ENCODE results near the gene HIVEP3.

HIVEP3 gene

DNA sequence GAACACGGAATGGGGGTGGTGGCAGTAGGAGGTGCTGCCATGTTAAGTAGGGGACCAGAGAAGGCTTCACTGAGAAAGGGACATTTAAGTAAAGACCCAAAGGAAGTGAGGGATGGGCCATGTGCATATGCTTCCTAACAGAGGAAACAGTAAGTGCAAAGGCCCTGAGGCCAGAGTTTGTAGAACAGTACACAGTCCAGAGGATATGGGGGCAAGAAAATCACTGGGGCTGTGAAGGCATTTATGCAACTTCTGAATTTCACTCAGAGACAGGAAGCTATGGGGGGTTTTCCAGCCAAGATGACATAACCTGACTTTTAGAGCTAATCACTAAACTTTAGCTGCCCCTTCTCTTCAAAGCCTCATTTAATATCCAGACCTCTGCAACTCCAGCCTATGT is 231.7 kb downstream of the HIVEP3 start:
- no peak for DNase-seq (ENCODE audit: low read depth in 2 of 2)

DNA sequence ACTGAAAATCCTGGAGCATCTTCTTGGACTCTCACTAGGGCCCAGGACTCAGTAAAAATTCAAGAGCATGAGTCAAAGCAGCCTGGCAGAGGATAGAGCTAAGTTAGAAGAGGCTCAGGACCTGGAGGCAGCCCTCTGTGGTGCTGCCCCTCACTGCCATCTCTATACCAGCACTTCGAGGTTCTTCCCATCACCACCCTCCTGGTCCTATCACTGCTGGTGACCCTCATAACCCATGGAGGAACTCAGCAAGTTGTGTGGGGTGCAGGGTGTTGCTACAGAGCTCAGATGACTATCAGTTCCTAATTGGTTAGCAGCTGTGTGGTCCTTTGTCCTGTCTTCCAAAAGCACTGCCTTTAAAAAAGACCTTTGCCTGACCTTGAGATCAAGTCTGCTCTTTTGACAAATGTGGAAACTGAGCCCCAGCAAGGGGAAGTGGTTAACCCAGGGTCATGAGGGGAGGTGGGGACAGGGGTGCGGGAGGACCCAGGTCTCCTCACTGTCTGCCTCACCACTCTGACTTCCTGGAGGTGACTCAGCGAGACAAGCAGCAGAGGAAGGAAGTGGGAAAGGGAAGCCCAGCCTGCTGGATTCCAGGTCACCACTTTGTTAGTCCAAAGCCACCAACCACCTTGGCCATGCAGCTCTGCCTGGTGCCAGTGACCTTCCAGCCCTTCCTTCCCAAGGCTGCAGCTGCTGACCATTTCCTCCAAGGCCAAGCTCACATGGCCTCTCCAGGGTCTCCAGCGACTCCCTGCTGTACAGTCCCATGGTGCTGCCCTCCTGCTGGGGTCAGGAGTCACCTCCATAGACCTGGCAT is 234.8 kb downstream of the HIVEP3 start:
- peak in 1 of 2 donors; percentile 23 for DNase-seq (ENCODE audit: low read depth in 2 of 2)

DNA sequence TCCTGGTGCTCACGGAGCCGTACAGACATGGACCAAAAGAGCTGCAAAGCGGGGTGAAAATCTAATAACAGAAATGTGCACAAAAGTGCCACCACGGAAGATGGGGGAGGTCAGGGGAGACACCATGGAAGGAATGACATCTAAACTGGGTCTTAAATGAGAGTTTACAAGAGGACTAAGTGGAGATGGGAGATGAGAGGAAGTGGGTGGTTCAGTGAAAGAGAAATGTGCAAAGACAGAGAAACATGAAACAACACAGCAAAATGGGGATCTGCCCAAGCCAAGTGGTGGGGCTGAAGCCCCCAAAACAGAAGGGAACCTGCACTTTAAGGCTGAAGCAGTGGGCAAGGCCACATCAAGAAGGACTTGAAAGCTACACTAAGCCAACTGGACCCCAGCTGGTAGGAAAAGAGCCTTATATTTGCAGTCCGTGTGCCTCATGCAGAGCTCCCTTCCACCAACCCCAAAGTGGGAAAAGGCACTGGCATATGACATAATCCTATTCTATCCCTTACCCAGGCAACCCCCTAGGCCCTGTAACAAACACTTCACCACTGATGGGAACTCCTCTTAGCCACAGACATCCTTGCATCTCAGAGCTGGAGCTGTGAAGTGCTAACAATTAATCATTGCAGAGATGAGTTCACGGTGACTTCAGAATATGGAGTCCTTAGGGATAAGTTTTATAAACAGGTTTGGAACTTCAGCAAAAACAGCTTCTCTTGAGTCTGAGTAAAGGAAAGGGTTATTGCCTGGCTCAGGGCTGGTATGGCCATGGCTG is 235.7 kb downstream of the HIVEP3 start:
- no peak for DNase-seq (ENCODE audit: low read depth in 2 of 2)

DNA sequence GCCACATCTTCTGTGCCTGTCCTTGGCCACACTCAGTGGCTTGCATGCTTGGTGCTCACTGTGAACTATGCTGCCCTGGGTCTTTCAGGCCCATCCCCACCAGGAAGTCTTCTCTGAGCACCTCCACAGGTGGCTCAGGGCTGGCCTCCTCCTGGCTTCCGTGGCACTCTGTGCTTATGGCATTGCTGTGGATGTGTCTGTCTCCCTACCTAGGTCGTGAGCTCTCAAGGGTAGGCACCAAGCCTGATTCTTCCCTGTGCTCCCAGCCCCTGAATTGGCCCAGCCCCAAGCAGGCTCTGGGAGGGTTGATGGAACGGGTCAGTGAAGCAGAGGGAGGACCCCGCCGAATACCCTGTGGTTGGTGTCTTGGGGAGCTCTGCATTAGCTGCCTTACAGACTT is 236.6 kb downstream of the HIVEP3 start:
- no peak for DNase-seq (ENCODE audit: low read depth in 2 of 2)

DNA sequence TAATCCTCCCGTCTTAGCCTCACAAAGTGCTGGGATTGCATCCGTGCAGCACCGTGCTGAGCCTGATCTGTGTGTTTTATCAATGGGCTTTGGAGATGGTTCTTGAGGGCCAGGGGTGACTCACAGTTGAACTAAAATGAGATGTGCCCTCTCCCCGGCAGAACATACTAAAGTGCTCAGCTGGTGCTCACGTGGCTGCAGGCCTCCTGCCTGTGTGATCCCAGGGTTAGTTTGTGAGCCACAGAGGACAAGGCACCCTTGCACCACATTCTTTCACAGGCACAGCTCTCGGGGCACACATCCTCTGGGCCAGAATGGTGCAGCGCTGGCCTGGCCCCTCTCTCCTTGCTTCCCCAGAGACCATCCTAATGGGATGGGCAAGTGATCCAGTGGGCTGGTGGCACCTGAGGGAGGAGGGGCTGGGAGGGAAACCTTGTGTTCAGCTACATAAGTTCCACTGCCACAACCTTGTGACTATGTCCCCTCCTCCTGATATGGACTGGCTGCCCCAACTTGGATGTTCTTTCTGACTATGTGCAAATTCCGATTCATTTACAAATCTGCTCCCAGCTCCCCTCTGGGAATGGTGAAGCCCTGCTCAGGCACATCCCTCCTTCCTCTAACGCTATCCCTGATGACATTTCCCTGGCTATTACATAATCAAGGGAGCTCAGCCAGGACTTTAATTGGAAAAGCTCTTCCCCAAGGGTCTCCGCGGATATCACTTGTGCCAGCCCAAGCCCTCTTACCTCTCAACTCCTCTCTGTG is 237.2 kb downstream of the HIVEP3 start:
- DNase-seq (ENCODE audit: low read depth in 2 of 2): no peak

DNA sequence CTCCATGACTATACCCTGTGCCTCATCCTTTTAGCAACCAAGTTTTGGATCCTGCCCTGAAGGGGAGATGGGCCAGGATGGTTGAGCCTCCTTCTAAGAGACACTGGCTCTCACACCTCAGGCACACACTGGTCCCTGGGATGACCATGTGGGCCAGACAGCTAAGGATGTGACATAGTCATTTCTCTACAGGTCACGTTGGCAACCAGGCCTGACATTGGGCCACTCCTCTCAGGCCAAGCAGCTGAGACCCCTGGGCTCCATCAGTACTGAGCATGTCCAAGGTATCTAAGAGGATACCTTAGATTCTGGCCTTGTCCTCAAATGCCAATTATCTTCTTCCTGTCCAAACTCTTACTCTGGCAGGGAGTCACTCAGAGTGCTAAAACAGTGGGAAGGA is 238.7 kb downstream of the HIVEP3 start:
- DNase-seq (ENCODE audit: low read depth in 2 of 2): no peak

DNA sequence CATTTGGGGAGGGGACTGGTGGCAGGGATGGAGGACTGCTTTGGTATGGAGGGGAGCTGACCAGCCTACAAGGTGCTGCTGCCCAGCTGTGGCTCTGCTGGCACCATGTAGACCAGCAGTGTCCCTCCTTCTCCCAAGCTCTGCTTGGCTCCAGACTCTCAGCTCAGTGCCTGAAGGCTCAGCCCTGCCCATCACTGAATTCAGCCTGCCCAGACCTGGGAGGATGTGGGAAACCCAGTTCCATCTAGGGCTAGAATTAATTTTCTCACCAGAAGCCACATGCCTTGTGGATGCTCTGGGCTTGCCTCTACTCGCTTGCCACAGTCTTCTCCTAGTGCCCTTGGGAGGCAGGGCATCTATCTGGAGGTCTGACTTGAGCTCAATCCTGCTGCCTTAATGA is 239.2 kb downstream of the HIVEP3 start:
- DNase-seq (ENCODE audit: low read depth in 2 of 2): no peak

DNA sequence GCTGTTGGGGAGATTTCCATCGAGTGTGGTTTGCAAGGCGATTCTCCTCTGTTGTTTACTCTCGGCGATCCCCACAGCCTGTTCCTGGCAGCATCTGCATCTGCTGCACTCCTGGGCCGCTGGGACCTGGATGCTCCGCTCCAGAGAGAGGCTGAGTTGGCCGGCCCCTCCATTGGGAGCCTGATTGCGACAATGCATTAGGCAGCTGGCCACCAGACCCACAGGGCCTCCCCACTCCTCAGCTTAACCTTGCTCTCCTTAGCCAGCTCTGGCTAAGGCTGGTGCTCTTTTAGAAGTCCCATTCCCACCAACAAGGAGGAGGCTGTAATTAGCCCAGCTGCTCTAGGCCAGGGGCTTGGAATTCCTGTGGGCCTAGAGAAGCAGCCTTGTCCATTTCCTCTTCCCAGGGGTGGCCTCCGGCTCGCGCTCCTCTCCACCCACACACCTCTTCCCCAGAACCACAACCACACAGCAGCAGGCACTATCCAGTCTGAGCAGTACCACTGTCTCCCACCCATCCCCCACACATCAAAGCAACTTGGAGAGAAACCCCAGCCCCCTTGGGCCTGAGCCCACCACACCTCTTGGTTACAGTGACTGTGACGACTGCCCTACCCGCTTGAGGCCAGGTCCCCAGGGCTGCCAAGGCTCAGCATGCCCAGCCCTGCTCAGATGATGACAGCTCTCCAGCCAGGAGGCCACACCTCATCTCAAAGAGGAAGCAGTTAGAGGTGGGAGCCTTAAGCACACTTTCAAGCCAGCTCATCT is 240.4 kb downstream of the HIVEP3 start:
- DNase-seq (ENCODE audit: low read depth in 2 of 2): no peak

DNA sequence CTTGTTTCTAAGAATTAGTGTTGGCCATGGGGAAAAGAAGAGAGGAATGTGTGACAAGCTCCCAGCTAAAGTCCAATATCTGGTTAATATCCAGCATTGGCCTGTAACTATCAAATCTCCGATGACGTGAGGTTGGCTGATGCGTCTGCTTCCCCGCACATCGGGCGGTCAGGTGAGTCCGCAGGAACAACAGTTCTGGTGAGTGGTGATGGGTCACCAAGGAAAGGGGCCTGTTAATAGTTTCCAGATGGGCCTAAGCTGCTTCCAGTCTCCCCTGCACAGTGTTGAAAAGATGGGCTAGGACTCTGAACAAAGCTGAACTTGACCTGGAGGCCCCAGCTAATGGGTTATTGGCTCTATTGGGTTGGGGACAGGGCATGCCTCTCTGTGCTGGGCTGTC is 241.1 kb downstream of the HIVEP3 start:
- no peak for DNase-seq (ENCODE audit: low read depth in 2 of 2)

DNA sequence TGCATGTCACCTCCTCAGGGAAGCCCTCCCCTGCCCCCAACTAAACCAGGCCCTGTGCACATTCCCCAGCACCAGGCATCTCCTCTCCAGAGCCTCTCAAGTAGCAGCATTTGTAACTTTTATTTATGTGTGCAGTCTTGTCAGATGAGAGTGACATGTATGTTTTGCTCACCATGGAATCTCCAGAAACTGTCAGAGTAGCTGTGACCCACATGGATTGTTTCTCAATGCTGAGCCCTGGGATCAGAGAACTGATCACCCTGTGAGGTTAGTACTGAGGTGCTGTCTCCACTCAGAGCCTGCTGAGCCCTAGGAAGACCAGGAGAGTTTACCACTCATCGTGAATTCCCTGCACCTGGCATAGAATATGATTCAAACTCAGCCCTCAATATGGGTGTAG is 243.3 kb downstream of the HIVEP3 start:
- no peak for DNase-seq (ENCODE audit: low read depth in 2 of 2)

DNA sequence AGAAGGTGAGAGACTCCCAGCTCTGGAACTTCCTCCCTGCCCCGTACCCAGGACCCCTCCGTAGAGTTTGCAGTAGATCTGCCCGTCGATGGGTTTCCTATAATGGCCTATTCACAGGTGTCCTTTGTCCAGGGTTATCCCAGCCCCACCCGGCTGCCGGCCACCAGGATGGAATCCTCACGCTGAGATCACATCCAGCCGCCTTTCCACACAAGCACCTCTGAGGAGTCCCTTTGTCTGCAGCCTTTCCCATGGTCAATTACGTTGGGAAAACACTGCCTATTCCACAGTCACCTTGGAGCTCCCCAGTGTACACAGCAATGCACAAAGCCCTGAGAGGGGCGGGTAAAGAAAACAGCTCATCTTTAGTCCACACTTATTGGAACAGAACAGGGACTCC is 244.2 kb downstream of the HIVEP3 start:
- no peak for DNase-seq (ENCODE audit: low read depth in 2 of 2)

DNA sequence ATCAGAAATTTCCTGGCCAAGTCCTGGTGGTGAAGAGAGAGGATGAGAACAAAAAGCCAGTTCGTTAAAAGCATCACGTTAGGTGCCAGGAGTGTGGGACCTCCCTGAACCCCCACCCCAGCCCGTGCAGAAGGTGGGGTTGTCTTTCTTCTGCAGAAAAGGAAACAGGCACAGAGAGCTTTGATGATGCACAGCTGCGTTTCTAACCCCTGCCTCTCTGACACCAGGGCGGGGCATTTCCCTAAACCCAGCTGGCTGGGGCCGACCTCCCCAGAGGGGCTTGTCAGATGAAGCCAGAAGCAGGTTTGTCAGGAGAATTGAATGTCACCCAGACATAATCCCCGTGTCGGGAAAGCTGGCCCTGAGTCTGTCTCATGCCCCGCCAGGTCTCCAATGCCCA is 244.9 kb downstream of the HIVEP3 start:
- DNase-seq (ENCODE audit: low read depth in 2 of 2): no peak

DNA sequence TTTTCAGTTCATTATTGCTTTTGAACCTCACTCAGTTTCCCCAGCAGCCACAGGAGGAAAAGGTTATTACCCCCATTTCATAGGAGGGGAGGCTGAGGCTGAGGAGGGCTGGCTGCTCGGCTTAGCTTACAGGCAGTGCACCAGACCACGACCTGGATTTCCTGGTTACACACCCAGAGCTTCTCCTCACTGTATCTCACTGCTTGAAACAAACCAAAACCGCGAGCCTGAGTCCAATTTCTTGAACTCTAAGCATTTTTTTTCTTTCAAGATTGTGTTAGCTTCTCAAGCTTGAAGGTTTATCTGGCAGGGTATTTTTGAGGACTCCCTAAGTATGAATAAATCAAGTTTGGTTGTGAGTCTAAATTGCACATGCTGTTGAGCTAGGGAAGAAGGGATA is 245.3 kb downstream of the HIVEP3 start:
- DNase-seq (ENCODE audit: low read depth in 2 of 2): no peak

DNA sequence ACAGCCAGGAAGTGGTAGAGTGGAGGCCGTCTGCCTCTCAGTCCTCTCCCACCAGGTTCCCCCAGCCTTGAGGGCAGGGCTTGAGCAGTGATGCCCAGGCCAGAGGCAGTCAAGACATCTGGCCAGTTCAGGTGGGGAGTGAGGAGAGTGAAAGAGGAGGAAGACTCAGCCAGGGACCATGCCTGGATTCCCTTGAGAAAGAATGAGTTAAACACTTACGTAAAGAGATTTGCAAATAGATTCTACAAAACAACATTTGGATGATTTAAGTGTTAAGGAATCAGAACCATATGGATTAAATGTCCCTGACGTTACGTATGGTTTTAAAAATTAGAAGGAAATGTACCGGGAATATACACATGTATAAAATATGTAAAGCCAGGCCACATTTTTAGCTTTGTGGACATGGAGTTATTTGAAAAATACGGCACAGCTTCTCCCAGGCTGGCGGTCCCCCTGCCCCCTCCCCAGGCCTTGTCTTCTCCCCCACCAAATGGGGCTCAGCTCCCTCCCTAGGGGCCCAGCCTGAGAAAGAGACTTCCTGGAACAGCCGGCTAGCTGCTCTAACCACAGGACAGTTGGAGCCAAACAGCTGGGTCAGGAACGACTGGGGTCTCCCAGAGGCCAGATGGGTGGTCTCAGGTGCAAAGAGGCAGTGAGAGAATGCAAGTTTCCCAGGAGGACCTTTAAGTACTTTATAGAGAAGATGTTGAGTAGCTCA is 245.9 kb downstream of the HIVEP3 start:
- DNase-seq (ENCODE audit: low read depth in 2 of 2): no peak

DNA sequence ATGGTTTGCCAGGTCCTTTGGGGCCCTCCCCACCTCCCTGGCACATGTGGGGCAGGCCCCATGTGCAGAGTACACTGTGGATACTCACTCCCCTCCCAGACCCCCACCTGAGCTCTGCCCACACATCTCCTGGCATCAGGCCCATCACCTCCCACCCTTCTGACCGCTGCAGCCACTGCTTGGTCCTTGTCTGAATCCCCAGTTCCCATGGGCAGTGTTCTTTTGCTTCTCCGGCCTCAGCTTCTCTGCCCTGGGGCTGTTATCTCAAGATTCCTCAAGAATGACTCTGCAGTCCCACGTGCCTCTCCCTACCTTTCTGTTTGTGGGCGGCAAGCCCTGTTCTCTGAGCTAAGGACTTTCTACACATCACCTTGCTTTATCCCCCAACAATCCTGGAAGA is 246.5 kb downstream of the HIVEP3 start:
- no peak for DNase-seq (ENCODE audit: low read depth in 2 of 2)

DNA sequence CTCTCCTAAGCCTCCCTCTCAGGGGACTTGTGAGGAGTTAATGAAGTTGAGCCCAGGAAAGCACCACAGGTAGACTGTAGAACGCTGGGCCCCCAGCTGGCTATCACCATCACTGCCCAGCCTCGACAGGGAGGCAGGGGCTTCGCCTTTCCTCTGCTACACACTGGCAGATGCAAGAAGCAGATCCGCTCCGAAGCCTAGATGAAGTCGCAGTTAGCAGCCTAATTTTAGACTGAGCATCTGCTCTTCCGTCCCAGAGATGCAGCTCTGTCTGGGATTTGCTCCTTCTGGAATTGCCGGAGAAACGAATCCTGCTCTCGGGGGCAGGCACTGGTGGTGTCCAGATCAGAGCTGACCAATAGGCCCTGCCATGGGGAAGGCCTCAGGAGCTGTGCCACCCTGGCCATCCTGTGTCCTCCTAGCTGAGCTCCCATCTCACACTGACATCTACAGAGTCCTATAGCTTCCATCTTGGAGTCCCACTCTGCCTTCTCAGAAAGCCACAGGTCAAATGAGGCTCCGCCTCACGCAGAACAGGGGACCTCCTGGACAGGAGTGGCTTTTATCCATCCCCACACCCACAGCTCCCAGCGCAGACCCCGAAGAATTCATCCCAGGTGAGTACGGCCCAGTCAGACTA is 247.5 kb downstream of the HIVEP3 start:
- DNase-seq (ENCODE audit: low read depth in 2 of 2): no peak

DNA sequence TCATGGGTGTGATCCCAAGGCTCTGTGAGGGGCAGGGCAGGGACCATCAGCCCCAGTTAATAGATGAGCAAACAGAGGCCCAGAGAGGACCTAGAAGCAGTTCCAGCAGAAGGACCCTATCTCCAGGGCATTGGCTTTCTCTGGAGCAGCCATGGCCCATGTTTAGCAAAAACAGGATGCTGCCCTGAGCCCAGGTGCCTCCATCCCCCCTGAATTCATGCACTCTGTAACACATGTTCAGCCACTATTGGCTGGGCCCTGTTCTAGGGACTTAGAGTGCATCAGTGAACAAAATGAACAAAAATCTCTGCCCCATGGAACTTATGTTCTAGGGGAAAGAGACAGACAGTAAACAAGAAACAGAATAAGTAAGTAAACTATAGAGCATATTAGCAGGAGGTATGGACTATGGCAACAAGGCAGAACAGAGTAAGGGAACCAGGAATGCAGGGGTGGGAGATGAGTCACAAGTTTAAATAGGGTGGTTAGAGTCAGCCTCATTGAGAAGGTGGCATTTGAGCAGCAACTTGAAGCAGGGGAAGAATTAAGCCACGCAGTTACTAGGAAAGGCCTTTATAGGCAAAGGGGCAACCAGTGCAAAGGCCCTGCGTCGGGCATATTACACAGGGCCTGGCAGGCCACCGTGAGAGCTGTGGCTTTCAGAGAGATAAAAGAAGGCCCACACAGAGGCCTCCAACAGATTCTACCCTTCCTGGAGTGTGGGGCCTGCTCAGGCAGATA is 248.3 kb downstream of the HIVEP3 start:
- no peak for DNase-seq (ENCODE audit: low read depth in 2 of 2)

DNA sequence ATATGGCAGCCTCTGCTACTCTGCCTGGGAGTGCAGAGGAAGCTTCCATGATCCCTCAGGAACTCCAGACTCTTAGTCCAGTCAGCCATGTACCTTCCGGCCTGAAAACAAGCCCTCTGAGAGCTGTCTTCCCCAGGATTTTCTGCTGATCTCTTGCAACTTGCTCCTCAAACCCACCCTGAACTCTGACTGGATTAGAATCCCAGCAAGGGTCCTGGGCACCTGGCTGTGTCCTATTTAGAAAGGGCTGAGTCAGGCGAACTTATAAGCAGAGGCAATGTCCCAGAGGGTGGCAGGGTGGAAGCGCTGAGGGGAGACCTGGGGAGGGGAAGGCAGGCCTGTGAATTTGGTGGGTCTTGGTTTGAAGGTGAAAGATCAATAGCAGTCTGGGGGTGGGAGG is 249.8 kb downstream of the HIVEP3 start:
- DNase-seq (ENCODE audit: low read depth in 2 of 2): no peak

DNA sequence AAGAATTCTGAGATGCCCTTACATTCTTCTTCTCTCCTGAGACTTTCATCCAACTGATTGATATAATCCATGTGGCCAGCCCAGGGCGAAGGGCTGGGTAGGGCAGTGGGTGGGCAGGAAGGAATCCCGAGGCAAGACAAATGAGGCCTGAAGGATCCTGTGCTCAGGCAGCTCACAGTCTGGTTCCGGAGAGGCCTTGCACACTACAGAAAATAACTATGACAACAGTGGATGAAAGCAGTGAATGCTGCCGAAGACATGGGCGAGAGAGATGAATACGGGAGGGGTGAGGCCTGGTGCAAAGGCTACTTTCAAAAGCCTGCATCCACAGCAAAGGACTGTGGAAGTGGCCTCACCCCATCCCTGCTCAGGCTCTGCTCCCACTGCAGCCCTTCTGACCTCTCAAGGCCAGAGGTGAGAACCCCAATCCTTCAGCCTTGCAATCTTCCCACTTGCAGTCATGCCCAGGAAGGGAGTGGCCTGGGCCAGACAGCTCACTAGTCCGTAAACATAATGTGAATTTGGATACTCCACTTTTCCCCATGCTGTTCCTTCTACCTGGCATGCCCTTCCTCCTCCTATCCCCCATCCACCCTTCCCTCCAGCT is 250.6 kb downstream of the HIVEP3 start:
- no peak for DNase-seq (ENCODE audit: low read depth in 2 of 2)
